HG03520 (cell line): ENCODE results near the gene TPX2.

ENCODE experiments used
- ATAC-seq: cut with Tn5 transposase; IDR thresholded peaks from one replicate; pipeline ENCODE4 v1.9.1; 2021; ENCODE audit warnings: mild to moderate bottlenecking, moderate library complexity; ENCODE audit not compliant: unreplicated experiment

The TPX2 gene

DNA sequence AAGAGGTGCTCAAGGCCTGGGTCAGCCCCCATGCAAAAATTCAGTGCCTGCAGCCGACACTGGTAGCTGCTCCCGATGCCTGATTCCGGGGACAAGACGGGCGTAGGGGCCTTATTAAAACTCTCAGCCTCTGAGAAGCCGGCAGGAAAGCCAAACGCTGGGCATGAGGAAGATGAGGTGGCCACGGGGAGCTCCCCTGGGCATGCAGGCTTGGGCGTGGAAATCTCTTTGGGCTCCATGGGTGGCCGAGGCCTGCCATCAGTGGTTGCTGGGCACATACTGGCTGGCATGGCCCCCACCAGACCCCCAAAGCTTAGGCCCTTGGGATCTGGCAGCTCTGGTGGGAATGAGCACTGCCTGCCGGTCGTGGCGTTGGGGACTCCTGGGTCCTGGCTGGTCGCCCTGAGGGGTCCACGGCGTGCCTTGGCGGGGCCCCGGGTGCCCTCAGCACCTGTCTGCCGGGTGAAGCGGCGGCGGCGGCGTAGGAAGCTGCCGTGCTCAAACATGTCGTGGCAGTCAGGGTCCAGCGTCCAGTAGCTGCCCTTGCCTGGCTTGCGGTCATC is 105.7 kb downstream of the TPX2 start:
- no peak for ATAC-seq

DNA sequence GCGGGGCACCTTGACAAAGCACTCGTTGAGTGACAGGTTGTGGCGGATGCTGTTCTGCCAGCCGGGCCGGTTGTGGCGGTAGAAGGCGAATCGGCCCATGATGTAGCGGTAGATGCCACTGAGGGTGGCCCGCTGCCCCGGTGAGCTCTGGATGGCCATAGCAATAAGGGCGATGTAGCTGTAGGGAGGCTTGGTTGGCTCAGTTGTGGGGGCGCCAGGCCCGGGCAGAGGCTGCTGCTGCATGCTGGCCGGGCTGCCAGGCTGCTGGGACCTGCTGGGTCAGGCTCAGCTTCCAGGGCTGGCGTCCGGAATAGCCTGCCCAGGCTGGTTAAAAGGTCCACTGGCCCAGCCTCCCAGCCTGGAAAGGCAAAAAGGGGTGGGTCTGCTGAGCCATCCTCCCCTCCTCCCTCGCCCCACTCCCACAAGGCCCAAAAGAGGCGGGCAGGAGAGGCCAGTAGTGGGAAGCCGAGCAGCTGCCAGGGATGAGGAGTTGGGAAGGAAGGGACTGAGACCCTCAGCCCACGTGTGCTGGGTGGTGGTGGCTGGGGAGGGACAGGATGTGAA is 106.3 kb downstream of the TPX2 start, which contains the start of gene FOXS1:
Gene FOXS1 (minus strand): TSS at position 305 of the 564 bp plus-strand sequence. CDS start 62 bp downstream, at position 243.
- no peak for ATAC-seq

DNA sequence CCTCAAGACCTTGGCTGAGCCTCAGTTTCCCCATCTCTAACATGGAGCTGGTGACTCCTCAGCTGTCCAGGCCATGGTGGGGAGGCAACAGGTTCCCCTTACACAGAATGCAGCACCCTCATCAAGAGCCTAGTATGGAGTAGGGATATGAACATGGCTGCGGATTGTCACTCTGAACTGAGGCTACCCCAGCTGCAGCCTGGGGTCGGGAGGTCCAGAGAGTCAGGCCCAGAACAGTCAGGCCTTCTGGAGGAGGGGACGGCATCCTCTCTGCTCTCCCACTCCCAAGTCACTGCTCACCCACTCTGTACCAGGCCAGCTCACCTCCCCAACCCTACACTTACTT is 107.7 kb downstream of the TPX2 start:
- ATAC-seq = no peak

DNA sequence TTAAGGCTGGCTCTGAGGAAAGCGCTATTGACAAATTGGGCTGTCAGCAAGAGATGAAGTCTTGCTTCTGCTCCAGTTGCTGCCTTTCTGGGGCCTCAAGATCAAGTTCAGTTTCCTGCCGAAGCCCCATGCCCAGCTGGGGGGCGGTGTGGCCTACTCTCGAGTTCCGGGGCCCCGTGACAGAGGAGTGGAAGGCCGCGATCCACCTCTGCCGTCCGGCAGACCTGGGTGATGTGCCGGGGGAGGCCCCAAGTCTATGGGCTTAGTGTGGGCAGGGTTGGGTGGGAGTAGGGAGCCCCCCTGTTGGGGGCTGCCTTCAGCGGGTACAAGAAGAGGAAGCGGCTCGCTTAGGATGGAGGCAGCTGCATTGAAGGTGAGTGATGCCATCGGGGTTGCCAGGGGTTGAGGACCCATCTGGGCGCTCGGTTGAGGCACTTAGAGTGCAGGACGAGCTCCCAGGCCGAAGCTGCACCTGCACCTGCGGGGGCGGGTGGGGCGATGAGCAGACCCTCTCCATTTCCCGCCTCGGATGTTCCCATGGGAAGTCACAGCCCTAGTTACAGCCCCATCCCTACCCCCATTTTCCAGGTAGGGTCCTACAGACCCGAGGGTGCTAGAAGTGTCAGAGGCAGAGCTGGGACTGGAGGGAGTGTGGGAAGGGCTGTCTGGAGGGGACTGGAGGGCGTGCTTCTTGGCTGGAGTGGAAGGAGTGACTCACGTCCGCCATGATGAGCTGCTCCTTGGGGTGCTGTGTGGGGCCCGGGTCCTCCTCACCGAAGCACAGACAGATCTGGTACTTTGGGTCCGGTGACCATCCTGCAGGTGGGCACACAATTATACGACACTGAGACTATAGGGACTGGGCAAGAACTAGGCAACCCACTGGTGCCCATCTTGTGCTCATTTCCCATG is 109.3 kb downstream of the TPX2 start:
- ATAC-seq = no peak

DNA sequence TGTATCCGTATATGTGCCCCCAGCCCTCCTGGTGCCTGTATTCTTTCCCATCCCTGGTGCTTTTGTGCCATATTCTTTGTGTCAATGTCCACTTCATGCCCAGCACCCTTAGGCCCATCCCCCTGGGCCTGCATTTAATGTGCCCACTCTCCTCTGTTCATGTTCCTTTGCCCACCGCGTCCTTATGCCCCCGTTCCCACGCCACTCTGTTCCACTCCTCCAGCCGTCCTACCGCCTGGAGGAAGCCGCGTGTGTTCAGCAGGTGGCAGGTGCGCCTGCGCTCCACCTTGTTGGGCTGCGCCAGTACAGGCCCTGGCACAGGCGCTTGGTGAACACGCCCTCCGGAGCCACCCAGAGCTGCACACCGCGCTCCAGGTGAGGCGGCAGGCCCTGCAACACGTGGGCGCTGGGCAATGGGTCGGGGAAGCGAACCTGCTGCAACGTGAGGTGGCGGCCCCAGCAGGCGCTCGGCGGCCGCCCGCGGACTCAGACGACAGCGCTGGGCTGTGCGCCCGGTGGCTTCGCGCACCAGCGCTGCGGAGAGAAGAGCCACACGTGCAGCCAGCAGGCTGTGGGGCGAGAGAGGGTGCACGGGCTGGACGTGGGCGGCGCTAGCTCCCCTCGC is 110.3 kb downstream of the TPX2 start:
- ATAC-seq = no peak
